ENCODE measurements around the gene ERVMER34-1.

ERVMER34-1 gene

DNA sequence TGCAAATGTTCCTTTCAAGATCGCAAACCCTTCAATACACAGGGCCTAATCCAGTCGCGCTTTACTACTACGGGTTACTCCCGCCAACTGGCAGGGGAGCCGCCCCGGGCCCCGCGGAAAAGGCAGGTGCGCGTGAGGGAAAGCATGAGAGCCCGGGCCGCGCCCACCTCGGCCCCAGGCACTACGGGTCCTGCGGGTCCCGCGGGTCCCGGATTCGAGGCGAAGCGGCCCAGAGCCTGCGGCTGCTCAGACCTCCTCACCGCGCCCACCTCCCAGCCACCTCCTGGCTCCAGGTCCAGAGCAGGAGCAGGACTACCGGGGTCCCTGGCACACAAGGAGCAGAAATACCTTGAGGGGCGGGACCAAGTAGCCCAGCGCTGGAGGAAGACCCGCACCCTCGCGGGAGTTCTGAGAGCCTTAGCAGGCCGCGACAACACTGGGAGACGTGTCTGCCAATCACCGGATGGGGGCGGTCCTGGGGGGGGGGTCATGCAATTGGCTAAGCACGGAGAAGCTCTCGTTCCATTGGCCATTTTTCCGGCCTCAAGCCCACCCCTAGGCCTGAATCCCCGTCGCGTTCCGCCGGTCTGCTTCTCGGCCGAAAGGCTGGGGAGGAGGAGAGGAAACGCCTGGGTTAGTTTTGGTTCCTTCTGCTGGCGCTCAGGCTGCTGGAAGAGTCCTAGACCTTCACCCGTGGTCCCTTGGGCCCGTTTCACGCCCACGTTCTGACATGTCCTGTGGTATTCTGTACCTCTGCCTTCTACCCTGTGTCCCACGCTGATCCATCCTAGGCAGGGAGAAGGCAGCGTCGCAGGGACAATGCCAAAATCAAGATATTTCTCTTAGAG lies 29.0 kb downstream of the ERVMER34-1 start:
- peak; percentile 41 to 97 (median 91) for DNase-seq

DNA sequence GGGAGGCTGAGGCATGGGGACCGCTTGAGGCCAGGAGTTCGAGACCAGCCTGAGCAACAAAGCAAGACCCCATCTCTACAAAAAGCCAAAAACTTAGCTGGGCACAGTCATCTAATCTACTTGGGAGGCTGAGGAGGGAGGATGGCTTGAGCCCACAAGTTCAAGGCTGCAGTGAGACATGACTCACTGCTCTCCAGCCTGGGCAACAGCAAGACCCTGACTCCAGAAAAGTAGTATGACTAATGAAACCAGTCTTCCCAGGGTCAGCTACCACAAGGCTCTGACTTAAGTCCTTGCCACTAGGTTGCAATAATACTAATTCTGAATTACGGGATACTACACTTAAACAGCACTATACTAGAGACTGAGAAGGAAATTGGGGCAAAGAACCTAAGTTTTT lies 33.1 kb downstream of the ERVMER34-1 start:
- DNase-seq: no peak

DNA sequence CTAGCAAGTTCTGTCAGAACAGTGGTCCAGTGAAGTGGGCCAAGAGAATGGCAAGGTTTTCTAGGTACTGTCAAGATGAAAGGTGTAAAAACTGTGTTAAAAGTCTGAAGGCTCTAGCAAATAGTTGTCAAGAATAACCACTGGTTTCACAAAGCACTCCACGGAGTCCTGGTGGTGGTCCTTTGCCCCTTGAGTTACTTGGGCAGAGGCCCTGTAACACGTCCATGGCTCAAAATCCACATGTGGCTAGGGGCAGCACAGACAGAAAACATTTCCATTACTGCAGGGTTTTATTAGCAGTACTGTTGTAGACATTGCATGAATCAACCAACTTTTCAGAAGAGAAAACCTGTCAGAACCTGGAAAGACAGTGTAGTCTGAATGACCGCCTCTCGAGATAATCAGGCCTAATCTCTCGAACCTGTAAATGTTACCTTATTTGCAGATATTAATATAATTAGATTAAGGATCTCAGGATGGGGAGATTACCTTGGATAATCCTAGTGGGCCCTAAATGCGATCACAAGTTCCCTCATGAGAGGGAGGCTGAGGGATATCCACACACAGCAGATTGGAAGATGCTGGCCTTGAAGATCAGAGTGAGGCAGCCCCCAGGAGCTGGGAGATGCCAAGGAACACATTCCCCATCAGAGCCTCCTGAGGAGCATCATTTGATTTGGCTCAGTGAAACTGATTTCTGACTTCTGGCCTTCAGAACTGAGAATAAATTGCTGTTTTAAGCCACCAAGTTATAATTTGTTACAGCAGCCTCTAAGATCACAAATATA lies 34.7 kb downstream of the ERVMER34-1 start:
- no peak for DNase-seq

DNA sequence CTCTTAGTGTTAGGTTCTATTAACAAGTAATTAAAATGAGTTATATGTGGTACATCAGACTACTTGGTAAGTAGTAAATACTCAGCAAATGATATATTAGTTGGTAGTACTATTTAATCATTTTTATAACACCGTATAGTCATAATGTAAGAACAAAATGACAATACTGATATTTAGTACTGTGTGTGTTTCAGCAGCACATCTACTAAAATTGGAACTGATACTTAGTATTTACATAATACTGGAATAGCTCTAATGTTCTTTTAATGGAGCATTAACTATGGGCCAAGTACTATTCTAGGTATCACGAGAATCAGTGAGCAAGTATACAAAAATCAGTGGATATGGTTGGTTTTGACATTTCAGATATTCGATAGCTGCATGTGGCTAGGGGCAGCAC lies 35.3 kb downstream of the ERVMER34-1 start:
- DNase-seq: no peak

DNA sequence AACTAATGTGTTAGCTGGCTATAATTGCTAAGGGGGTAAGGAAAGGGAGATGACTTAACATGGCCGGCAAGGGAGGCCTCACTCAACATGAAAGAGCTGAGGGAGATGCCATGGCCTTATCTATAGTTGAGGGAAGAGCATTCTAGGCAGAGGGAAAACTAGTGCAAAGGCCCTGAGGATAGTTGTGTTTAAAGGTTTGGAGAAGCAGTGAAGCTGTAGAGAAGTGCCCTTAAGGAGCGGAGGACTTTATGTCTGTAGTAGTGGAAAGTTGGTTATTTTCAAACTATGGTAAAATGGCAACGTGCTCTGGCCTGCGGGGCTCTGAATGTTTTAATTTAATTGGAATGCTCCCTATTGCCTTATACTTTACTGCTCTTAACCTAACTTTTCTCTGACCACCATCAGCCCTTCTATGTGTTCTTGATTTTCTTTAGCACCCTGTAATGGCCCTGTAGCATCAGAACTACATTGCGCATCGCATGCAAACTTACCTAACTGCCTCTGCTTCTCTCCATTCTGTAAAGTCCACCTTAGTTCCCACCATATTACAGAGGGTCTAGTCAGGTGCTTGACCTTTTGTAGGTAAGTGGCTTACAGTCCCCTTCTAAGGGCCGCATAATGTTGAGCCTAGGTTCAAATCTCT lies 35.8 kb downstream of the ERVMER34-1 start:
- DNase-seq: no peak

DNA sequence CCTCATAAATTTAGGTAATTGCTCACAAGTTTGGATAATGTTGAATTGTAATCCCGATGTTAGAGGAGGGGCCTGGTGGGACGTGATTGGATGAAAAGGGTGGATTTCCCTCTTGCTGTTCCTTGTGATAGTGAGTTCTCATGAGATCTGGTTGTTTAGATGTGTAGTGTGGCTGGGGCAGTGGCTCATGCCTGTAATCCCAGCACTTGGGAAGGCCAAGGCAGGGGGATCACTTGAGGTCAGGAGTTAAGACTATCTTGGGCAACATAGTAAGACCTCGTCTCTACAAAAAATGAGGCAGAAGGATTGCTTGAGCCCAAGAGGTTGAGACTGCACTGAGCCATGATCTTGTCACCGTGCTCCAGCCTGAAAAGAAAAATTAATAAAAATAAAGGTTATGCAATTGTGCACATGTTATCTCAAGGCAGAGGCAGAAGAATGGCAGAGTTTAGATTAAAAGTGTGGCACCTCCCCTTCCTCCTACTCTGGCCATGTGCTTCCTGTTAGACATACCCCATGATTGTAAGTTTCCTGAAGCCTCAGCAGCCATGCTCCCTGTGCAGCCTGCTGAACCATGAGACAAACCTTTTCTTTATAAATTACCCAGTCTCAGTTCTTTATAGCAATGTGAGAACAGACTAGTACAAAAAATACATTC lies 36.5 kb downstream of the ERVMER34-1 start:
- no peak for DNase-seq

DNA sequence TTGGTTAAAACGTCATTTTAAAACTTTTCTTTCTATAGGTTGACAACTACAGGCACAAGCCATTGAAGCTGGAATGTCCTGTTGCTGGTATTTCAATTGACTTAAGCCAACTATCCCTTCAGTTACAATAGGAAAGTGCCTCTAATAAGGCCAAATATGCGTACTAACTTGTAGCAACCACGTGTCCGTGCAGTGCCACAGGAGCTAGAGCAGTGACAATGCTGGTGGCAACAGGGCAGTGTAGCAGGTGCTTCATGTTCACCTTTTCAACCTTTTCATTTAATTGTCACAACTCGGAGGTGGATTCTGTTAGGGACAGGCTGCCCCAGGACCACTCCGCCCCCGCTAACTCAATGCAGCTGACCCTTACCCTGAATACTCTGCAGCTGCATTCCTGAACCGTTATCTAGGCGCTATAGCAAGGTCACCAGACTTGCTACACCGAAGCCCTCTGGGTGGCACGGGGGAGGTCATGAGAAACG lies 37.7 kb downstream of the ERVMER34-1 start:
- DNase-seq: peak in 1 of 51 donors; percentile 14

DNA sequence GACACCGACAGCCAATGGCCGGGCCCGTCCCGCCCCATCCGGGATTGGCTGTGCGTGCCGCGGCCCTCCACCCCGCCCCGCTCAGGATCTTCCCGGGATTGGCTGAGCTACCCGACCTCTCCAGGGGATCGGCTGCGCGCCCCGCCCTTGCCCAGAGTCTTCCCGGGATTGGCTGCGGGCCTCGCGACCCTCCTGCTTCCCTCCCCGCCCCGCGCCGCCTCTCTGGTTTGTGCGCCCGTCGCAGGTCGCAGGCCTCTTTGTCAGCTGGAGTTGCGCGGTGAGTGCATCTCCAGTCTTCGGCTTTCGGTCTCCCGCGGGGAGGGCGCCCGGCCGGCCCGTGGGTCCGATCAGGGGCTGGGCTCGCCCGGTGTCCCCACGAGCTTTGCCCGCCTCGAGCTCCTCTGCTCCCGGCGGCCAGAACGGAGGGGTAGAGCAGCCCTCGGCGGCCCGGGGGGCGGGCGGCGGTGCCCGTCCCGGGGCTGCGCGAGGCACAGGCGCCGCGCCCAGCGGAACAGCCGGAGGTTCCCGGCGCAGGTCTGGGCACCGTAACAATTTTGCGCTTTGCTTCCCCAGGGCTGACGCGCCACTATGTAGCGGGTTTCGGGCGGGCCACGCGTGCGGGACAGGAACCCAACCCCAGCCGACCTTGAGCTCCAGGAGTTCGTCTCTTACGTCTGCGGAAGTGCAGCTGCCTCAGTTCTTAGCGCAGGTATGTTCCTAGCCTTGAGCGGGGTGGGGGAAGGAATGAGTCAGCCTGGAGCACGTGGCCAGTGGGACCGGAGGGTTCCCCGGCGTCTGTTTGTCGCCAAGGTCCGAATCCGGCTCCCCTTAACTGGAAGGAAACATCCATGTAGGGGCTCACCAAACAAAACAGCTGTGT lies 38.7 kb downstream of the ERVMER34-1 start:
- peak; percentile 70 to 99 (median 97) for DNase-seq

DNA sequence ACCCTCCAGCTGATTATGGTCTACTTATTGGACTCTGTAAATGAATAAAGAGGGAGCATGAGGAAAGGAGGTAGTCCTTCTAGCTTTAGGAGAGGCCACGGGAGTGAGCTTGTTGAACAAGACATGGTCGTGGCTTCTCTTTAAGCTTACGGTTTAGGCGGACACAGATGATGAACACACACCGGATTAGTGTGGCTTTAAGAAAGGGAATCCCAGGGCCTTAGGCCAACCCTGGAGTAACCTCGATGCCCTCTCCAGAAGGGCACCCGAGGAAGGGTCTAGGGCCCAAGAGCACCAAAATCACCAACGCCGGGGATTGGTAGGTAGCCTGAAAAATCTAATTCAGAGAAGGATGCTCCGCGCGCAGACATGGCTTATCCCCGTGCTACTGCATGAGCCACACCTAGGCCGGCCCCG lies 39.4 kb downstream of the ERVMER34-1 start:
- no peak for DNase-seq

DNA sequence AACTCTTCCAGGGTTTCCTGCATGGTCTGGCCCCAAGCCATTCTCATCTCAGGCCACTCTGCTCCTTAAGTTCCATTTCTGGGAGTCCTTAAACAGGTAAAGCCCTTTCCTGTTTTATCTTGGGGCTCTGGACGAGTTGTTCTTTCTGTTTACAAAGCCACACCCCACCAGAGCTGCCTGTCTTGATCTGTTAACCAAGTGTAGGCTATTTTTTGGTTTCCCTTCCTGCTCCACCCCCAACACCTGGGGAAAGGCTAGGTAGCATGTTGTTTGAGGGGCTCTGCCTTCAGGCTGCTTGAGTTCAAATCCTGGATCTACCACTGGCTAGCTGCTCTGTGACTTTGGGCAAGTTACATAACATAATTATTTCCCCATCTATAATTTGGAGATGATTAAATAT lies 40.0 kb downstream of the ERVMER34-1 start:
- no peak for DNase-seq

DNA sequence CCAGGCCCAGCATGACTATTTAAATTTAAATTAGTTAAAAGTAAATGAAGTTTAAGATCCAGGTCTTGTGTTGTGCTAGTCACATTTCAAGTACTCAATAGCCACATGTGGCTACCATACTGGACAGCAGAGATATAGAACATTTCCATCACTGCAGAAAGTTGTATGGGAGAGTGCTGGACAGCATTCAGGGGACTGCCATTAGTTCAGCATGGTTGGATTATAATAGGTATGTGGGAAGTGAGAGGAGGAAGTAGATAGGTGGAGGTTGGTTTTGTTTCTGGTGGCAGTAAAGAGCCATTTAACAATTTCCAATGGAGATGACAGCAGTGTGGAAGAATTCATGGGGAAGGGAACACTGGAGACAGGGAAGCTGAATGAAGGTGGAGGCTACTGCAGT lies 42.1 kb downstream of the ERVMER34-1 start:
- no peak for DNase-seq

DNA sequence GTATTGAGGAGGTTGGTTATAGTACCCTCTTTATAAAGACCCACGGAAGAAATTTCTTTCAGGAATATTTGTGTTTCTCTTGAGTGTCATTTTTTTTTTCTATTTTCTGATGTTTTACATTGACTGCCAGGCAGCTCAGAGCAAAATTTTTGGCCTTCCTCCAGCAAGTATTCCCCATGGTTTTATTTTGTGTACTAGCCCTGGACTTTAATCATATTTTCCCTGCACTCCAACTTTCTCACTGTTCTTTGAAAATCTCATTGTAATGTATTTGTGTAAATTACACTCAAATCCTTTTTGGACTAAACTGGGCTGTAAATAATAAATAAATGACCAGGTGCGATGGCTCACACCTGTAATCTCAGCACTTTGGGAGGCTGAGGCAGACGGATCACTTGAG lies 46.6 kb downstream of the ERVMER34-1 start:
- DNase-seq: no peak

DNA sequence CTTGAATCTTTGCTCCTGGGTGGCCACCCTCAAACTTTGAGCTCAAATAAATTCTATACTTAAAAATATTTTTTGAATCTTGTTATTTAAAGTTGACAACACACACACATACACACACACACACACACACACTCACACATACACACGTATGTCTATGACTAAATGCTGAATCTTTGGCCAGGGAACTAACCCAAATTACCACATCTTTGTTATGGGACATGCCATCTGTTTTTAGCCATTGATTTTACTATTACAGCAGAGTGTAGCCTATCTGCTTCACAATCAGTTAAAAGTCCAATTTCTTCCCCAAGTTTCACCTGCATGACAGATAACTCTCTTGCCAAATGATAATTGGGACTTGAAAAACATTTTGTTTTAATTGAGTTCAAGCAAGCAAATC lies 47.1 kb downstream of the ERVMER34-1 start:
- no peak for DNase-seq

DNA sequence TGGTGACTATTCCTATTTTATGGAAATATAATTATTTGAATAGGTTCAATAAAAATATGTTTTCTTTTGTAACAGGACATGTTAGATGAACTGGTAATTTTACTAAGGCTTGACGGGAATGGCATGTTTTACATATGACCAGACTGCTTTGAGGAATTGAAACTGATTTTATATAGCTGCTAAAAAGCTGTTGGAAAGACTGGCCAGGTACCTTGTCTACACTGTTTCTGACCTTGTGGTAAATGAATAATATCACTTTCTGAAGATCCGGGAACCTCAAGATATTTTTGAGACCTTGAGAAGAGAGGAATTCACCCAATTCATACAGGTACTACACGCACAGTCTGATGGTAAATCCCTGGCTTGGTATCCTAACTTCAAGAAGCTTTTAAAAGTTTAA lies 50.0 kb downstream of the ERVMER34-1 start:
- no peak for DNase-seq

DNA sequence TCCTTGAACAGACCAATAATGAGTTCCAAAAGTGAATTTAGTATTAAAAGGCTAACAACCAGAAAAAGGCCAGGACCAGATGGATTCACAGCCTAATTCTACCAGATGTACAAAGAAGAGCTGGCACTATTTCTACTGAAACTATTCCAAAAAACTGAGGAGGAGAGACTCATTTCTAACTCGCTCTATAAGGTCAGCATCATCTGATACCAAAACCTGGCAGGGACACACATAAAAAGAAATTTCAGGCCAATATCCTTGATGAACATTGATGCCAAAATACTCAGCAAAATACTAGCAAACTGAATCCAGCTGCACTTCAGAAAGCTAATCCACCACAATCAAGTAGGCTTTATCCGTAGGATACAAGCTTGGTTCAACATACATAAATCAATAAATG lies 56.3 kb downstream of the ERVMER34-1 start:
- DNase-seq: no peak

DNA sequence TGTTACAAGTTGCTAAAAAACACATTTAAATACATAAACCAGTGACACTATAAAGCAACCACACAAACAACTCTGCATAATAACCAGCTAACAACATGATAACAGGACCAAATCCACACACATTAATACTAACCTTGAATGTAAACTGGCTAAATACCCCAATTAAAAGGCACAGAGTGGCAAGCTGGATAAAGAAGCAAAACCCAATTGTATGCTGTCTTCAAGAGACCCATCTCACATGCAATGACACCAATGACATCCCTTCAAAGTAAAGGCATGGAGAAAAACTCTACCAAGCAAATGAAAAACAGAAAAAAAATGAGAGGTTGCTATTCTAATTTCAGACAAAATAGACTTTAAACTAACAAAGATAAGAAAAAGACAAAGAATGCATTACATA lies 57.7 kb downstream of the ERVMER34-1 start:
- DNase-seq: no peak
